HG02759 (cell line): ENCODE measurements around the gene CALR3.
"Not testable (repeated sequence)": the region's sequence is repeated elsewhere in the genome, so short reads cannot be mapped to it uniquely, and the experiment has no call there.

Experiments used
- ATAC-seq: cut with Tn5 transposase; IDR thresholded peaks from one replicate; pipeline ENCODE4 v1.9.1; 2021; ENCODE audit warnings: mild to moderate bottlenecking, moderate library complexity; ENCODE audit not compliant: unreplicated experiment

CALR3 gene

GRCh38 chr19:16497042-16497441 is 1.1 kb upstream of the CALR3 start:
- no peak for ATAC-seq

- ATAC-seq, result no peak
Observed at GRCh38 chr19:16496613-16496983, 631 bp upstream of the CALR3 start.

- not testable (repeated sequence) for ATAC-seq
Observed at GRCh38 chr19:16486476-16486875, 9.5 kb downstream of the CALR3 start.

- no peak for ATAC-seq
Observed at GRCh38 chr19:16482745-16483144, 13.2 kb downstream of the CALR3 start.

- ATAC-seq, result no peak
Observed at GRCh38 chr19:16477311-16477710, 18.7 kb downstream of the CALR3 start.

GRCh38 chr19:16476401-16476800 is 19.6 kb downstream of the CALR3 start:
- ATAC-seq, result no peak

GRCh38 chr19:16473875-16474392 is 22.0 kb downstream of the CALR3 start:
- ATAC-seq, result no peak

GRCh38 chr19:16472992-16473391 is 23.0 kb downstream of the CALR3 start:
- no peak for ATAC-seq

- not testable (repeated sequence) for ATAC-seq
Observed at GRCh38 chr19:16472559-16472899, 23.4 kb downstream of the CALR3 start.

GRCh38 chr19:16470911-16471811 is 24.8 kb downstream of the CALR3 start:
- peak; percentile 28 for ATAC-seq

GRCh38 chr19:16470541-16470910 is 25.4 kb downstream of the CALR3 start:
- no peak for ATAC-seq

GRCh38 chr19:16467581-16467980 is 28.4 kb downstream of the CALR3 start:
- no peak for ATAC-seq

GRCh38 chr19:16466802-16467427 is 29.1 kb downstream of the CALR3 start:
- ATAC-seq, result not testable (repeated sequence)

GRCh38 chr19:16465239-16465638 is 30.7 kb downstream of the CALR3 start:
- ATAC-seq, result no peak

- ATAC-seq, result no peak
Observed at GRCh38 chr19:16463991-16464575, 31.9 kb downstream of the CALR3 start.

- no peak for ATAC-seq
Observed at GRCh38 chr19:16463341-16463990, 32.5 kb downstream of the CALR3 start.

GRCh38 chr19:16462757-16463250 is 33.2 kb downstream of the CALR3 start:
- no peak for ATAC-seq

- no peak for ATAC-seq
Observed at GRCh38 chr19:16461630-16462051, 34.3 kb downstream of the CALR3 start.

GRCh38 chr19:16460454-16460853 is 35.5 kb downstream of the CALR3 start:
- ATAC-seq, result no peak

- ATAC-seq, result no peak
Observed at GRCh38 chr19:16459680-16460079, 36.3 kb downstream of the CALR3 start.
